K562 (cell line): ENCODE results near the gene SMG9.

Experiments
- CEBPB ChIP-seq: fragments of 450-650 bp; IDR thresholded peaks from 2 replicates; pipeline ENCODE4 v1.6.1; 2016; ENCODE audit warnings: missing genetic modification characterization, missing compliant biosample characterization
- KDM4B ChIP-seq, 2 experiments: fragments of 450-650 bp in 1 of 2; sonication (generic) in 1 of 2; IDR thresholded peaks; 2 replicates each; pipeline ENCODE4 v1.6.1; 2016 to 2017; ENCODE audit warnings: borderline replicate concordance in 2 of 2, antibody characterized with exemption in 1 of 2, low read depth in 1 of 2, mild to moderate bottlenecking in 1 of 2
- KLF6 ChIP-seq: fragments of 250-450 bp; sonication (Bioruptor Pico); IDR thresholded peaks from 2 replicates; pipeline ENCODE4 v1.4.0; 2020; ENCODE audit warnings: mild to moderate bottlenecking, moderate library complexity, borderline replicate concordance
- NFIC ChIP-seq: fragments of 450-650 bp; IDR thresholded peaks from 2 replicates; pipeline ENCODE4 v1.6.1; 2017; ENCODE audit warnings: mild to moderate bottlenecking, inconsistent platforms
- POLR2AphosphoS5 ChIP-seq: IDR thresholded peaks from 2 replicates; pipeline ENCODE4 v1.6.1; 2011; ENCODE audit warnings: mild to moderate bottlenecking, low read depth, low read length, moderate library complexity; ENCODE audit not compliant: control insufficient read depth, insufficient read depth
- ZC3H11A ChIP-seq: IDR thresholded peaks from 2 replicates; pipeline ENCODE4 v1.6.1; 2012; ENCODE audit warnings: low read depth, low read length, improper control_type of control experiment
- ZNF398 ChIP-seq: fragments of 250-450 bp; sonication (Bioruptor Pico); IDR thresholded peaks from 2 replicates; pipeline ENCODE4 v1.8.0; 2021; ENCODE audit warnings: moderate library complexity, mild to moderate bottlenecking, inconsistent platforms
- TF ChIP-seq, protein P1 (sequence below), 3 experiments: IDR thresholded peaks in 2 of 3; conservative IDR thresholded peaks in 1 of 3; 2 replicates each; pipeline ENCODE4 v1.5.1; 2011 to 2012; ENCODE audit warnings: low read length in 3 of 3, mild to moderate bottlenecking in 3 of 3, control low read depth in 2 of 3, improper control_type of control experiment in 1 of 3, inconsistent platforms in 1 of 3, low read depth in 1 of 3, mixed read lengths in 1 of 3, moderate library complexity in 1 of 3; ENCODE audit not compliant: insufficient read depth in 2 of 3
- TF ChIP-seq, protein P2 (sequence below), 2 experiments: fragments of 450-650 bp in 1 of 2; sonication (generic) in 1 of 2; formaldehyde crosslinking in 1 of 2; IDR thresholded peaks in 1 of 2; conservative IDR thresholded peaks in 1 of 2; 2 replicates each; pipeline versions ENCODE4 v1.6.1 to v1.8.1; 2016 to 2023; ENCODE audit warnings: mild to moderate bottlenecking in 2 of 2, moderate library complexity in 2 of 2, inconsistent platforms in 1 of 2, missing genetic modification reagents in 1 of 2
- TF ChIP-seq, protein P3 (sequence below): sonication (generic); formaldehyde crosslinking; IDR thresholded peaks from 2 replicates; pipeline ENCODE4 v1.8.0; 2022; ENCODE audit warnings: mild to moderate bottlenecking, missing genetic modification reagents

GRCh38 chr19:43759515-43759914, 4.8 kb upstream of the SMG9 start:
- TF ChIP-seq, protein P1, sequence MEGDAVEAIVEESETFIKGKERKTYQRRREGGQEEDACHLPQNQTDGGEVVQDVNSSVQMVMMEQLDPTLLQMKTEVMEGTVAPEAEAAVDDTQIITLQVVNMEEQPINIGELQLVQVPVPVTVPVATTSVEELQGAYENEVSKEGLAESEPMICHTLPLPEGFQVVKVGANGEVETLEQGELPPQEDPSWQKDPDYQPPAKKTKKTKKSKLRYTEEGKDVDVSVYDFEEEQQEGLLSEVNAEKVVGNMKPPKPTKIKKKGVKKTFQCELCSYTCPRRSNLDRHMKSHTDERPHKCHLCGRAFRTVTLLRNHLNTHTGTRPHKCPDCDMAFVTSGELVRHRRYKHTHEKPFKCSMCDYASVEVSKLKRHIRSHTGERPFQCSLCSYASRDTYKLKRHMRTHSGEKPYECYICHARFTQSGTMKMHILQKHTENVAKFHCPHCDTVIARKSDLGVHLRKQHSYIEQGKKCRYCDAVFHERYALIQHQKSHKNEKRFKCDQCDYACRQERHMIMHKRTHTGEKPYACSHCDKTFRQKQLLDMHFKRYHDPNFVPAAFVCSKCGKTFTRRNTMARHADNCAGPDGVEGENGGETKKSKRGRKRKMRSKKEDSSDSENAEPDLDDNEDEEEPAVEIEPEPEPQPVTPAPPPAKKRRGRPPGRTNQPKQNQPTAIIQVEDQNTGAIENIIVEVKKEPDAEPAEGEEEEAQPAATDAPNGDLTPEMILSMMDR (IDR thresholded peaks at IDR 0.05 in 2 of 3, conservative IDR thresholded peaks at IDR 0.05 in 1 of 3; ENCODE audit: insufficient read depth in 2 of 3, low read depth in 1 of 3, low read length in 3 of 3) = peak; percentile 50 to 58 (median 54); a peak in 4 of 6 replicates
- TF ChIP-seq POLR2AphosphoS5 (no peak), CEBPB (tag) (no peak), KDM4B (IDR thresholded peaks at IDR 0.05; ENCODE audit: borderline replicate concordance in 2 of 2, low read depth in 1 of 2) (no peak), ZC3H11A (no peak), KLF6 (CRISPR knock-in tag) (no peak), ZNF398 (CRISPR knock-in tag) (no peak), NFIC (no peak)
- TF ChIP-seq, protein P2, sequence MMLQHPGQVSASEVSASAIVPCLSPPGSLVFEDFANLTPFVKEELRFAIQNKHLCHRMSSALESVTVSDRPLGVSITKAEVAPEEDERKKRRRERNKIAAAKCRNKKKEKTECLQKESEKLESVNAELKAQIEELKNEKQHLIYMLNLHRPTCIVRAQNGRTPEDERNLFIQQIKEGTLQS (IDR thresholded peaks at IDR 0.05) = no peak
- TF ChIP-seq, protein P2 (CRISPR knock-in tag; conservative IDR thresholded peaks at IDR 0.05) = no peak
- TF ChIP-seq, protein P3, sequence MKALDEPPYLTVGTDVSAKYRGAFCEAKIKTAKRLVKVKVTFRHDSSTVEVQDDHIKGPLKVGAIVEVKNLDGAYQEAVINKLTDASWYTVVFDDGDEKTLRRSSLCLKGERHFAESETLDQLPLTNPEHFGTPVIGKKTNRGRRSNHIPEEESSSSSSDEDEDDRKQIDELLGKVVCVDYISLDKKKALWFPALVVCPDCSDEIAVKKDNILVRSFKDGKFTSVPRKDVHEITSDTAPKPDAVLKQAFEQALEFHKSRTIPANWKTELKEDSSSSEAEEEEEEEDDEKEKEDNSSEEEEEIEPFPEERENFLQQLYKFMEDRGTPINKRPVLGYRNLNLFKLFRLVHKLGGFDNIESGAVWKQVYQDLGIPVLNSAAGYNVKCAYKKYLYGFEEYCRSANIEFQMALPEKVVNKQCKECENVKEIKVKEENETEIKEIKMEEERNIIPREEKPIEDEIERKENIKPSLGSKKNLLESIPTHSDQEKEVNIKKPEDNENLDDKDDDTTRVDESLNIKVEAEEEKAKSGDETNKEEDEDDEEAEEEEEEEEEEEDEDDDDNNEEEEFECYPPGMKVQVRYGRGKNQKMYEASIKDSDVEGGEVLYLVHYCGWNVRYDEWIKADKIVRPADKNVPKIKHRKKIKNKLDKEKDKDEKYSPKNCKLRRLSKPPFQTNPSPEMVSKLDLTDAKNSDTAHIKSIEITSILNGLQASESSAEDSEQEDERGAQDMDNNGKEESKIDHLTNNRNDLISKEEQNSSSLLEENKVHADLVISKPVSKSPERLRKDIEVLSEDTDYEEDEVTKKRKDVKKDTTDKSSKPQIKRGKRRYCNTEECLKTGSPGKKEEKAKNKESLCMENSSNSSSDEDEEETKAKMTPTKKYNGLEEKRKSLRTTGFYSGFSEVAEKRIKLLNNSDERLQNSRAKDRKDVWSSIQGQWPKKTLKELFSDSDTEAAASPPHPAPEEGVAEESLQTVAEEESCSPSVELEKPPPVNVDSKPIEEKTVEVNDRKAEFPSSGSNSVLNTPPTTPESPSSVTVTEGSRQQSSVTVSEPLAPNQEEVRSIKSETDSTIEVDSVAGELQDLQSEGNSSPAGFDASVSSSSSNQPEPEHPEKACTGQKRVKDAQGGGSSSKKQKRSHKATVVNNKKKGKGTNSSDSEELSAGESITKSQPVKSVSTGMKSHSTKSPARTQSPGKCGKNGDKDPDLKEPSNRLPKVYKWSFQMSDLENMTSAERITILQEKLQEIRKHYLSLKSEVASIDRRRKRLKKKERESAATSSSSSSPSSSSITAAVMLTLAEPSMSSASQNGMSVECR (CRISPR knock-in tag) = no peak
